Activated naive CD4-positive, alpha-beta T cell treated with Interleukin-2 at 50 U/mL for 16 hours (primary cell): Measurements from ENCODE around the gene CLNK.

Experiments used
- DNase-seq: peaks from one replicate; pipeline ENCODE4 v3.0.0-alpha.2; 2020

Gene CLNK

DNA sequence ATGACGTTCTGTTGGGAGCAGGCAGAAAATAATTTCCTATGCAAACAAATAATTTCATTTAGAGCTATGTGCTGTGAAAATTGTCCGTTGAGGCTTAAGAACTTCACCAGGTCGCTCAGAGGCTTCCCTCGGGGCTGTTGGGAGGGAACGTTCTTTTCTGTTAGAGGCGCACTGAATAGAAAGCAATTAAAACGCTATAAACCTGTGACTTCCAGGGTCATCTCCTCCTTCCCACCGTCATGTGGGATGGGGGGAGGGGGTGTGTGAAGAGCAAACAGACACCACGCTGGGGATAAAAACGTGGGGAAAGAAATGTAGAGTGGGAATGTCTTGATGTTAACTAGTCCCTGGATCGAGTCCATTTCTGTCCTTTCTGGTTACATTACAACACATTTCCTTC, 192.1 kb downstream of the CLNK start:
- no peak for DNase-seq

DNA sequence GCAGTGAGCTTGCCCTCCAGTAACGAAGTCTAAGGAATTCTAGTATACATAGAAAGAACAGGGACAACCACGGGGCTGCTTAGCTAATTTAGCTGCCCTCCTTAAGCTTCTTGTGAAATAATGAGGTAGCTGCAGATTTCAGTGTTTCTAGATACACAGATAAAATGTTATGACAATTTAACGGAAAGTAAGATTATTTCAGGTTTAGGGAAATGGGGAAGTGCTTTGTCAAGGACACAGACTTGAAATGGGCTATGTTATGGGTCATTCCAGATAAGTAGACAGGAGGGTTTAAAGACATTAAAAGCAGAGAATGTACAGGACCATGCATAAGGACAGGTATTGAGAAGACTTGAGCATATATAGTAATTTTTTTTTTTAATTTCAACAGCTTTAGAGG, 193.2 kb downstream of the CLNK start:
- DNase-seq = no peak

DNA sequence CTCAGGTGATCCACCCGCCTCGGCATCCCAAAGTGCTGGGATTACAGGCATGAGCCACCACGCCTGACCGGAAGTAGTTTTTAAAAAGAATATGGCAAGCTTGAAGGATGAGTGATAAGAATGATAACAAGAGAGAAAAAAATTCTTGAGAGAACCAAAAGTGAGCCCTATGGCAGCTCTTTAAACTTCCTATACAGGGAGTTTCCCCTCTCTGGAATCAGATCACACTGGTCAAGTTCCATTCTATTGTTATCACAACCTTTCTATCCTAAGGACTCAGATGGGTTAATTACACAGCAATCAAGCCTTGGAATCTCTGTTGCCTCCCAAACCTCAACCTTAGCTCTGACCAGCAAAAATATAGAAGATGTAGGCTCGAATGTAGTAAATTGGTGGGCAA, 193.6 kb downstream of the CLNK start:
- no peak for DNase-seq

DNA sequence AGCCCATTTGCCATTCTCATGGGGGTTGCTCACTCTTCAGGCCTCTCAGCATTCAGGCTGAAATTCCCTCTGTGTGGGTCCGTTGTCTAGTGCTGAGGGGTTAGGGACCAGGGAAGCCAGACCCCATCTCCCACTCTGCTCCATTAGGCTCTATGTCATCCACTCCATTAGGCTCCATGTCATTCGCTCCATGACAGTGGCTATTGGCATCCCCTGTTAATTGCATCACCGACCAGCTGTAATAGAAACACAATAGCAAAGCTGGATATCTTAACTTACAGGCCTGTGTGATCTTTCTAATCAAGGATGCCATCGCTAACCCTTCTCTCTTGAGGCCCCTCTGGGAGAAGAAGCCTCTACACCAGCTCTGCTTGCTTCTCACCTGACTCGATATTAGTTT, 201.7 kb downstream of the CLNK start:
- DNase-seq = no peak

DNA sequence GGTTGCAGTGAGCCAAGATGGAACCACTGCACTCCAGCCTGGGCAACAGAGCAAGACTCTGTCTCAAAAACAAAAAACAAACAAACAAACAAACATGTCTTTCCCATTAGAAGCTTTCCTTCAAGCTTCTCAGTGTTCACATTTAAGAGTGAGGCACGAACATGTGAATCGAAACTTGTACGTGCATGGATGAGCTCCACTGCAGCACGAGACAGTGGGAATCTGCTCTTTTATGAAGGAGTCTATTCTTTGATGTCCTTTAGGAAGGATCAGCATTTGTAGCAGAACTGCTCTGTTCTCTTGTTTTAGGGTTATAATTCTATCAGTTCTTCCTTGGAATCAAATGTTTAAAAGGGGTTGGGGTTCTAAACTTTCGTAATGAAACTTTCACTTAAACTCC, 204.0 kb downstream of the CLNK start:
- no peak for DNase-seq

DNA sequence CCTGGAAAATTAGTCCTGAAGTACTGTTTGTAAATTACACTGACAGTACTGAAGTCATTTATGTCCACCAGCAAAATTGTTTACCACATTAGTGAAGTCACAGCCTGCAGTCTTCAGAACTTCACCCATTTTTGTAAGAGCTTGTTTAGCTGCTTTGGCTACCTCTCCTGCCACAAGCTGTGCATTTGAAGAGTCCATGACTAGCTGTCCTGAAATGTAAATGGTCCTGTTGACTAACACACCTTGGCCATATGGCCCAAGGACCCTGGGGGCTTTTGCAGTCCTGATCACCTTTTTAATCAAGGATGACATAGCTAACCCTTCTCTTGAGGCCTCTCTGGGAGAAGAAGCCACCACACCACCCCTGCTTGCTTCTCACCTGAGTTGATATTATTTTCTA, 205.9 kb downstream of the CLNK start:
- DNase-seq = no peak

DNA sequence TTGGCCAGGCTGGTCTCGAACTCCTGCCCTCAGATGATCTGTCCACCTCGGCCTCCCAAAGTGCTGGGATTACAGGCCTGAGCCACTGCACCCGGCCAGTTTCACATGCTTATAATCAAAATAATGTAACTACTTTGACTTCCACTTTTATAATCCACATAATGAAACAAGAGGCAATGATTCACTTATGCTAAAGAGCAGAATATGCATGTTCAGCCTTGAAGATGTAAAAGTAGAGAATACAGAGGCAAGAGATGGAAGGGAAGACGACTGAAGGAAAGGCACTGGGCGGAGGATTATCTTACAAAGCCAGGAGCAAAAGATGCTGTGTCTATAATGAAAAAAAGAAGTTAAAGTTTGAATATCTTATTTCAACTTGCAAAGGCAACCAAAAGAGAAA, 214.1 kb downstream of the CLNK start:
- DNase-seq = no peak

DNA sequence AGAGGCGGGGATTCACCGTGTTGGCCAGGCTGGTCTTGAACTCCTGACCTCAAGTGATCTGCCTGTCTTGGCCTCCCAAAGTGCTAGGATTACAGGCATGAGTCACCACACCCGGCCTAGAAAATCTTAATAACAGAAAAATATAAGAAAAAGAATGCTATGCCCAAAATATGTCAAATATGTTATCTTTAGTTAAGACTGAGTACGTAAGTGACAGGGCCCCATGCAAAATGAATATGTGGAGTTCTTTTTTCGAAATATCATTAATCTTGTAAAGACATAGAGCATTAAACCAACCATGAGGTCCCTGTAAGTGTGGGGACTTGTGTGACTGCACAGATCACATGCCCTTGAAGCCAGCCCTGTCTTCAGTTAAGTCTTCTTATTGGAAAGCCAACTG, 218.4 kb downstream of the CLNK start:
- no peak for DNase-seq

DNA sequence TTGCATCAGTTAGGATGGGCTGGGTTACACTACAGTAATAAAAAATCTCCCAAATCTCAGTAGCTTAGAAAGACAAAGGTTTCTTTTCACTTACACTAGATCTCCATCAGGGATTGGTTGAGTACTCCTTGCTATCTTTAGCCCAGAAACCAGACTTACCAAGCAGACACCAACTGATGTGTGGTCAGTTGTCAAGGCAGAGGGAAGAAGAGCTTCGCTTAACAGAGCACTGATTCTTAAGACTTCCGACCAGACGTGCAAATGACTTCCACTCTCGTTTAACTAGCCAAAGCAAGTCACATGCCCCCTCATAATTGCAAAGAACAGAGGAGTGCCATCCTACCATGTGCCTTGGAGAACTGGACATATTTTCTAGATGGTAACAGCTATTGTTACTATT, 221.7 kb downstream of the CLNK start:
- DNase-seq = no peak

DNA sequence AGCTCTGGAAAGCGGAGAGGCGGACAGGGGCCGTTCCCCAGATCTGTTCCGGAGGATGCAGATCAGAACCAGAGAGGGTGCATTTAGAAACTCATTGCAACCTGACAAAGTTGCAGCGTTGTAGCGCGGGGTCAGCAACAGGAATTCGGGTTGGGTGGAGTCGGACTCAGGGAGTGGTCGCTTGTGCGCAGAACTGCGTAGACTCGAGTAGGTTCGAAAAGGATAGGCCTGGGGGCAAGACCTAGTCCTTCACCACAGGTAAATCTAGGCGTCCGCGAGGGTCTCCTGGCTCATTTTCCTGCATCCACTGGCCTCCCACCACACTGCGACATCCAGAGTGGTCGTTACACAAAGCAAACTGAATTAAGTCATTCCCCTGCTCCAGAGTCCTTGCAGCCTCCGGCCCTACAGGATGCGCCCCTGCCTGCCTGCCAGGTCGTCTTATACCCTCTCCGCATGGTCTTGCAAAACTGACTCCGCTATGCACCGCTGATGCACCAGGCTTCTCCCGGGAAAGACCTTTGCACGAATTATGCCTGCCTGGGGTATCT, 222.6 kb downstream of the CLNK start:
- DNase-seq = no peak

DNA sequence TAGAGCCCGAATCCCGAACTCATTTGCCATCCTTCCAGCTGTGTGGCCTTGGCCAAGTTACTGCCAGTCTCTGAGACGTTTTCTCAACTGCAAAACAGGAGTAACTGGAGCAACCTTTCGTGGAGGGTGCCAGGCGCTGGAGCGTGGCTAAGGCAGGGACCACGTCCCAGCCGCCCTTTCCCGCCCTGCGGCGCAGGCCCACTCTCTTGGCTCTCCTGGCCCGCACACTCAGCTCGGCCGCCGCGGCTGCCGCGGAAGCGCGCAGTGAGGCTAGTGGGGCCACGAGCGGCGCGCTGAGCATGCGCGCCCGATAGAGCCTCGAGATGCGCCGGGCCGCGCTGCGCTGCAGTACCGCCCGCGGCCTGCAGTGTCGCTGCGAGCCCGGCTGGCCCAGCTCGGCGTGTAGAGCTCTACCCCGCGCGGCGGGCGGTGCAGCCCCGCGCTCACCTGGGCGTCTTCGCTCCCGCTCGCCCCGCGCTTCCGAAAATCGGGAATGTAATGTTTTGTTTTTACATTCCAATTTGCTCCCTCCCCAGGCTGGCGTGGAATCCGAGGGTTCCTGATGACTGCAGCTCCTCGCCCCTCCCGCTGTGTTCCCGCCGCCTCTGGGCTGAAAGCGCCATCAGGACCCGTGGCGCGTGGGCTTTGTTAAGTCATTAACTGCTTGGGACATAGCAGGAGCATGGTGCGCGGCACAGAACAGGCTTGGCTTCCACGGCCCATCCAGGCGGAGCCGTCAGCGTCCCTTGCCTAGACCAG, 223.3 kb downstream of the CLNK start:
- DNase-seq = peak; percentile 77

DNA sequence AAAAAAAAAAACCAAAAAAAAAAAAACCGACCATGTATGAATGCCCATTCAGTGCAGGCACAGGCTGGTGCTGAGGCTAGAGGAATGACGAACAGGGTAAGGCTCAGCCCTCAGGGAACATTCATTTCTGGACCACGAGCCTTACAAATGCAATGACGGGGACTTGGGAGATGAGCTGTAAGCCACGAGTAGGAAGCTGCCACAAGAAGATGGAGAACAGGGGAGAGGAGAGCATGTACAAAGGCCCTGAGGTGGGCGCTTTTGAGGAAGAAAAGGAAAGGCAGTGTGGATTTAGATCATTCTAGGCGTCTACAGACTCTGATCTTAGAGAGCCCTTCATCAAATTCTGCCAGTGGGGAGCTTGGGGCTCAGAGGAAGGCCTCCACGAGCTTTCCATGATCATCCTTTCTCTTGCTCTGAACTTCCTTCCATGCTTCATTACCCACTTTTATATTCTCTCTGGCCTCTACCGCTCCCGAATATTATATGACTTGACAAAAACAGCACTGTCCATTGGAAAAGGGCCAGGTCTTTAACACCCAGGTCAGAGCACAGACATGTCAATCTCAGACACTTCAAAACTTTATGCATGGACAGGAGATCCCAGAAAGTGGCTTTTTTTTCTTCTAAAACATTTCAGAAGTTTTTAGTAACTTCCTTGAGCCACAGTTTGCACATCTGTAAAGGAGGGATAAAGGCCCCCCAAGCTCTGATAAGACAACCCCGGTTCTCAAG, 224.1 kb downstream of the CLNK start:
- DNase-seq = peak; percentile 32

DNA sequence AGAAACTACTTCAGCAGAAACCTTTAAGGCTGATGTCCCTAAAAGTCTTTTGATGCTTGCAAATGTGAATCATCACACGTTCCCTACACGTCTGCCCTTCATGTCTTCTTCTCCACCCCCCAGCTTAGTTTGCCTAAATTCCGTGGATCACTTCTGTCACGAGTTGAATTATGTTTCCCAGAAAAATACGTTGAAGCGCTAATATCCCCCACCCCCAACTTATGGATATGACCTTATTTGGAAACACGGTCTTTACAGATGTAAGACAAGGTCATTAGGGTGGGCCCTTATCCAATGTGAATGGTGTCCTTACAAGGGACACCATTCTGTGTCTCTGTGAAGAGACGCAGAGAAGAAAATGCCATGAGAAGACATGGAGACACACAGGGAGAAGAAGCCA, 225.3 kb downstream of the CLNK start:
- no peak for DNase-seq

DNA sequence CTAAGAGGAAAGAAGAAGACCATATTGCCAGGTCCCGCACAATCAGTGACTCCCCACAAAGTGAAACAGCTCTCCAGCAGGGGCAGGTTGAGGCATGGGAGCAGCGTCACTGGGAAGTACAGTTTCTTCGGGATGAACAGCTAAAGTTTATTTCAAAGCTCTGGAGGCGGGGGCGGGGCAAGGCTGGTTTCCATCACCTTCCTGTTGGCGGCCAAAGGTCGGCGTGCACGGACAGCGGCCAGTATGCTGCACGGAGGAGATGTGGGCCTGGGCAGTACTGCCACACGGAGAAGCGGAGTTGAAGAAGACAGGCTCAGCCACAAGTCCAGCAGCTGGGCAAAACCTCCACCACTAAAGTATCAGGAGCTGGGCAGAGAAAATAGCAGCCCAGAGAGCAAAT, 226.4 kb downstream of the CLNK start:
- DNase-seq = no peak

DNA sequence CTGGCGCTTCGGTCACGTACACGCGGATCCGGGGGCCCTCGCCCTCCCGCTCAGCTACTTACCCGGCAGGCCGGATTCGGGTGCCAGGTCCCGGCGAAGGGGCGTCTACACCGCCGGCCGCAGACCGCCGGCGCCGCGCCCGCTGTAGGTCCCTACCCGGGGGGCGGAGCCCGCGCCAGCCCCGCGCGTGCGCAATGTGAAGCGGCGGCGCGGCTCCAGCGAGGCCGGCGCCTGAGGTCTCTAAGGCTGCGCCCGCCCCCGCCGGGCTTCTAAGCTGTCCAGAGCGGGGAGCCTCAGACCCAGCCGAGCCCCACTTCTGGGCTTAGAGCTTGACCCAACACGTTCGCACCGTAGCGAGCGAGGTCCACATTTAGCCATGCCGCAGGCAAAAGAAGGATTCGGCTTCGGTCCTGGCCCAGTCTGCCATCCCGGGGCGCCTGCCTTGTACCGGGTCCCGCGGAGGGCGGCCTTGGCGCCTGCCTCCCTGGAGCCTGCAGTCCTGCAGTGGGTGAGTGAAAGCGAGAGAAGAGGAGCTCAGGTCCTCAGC, 227.2 kb downstream of the CLNK start, which contains the start of gene ZNF518B:
Gene ZNF518B (minus strand): TSS at position 172 of the 547 bp plus-strand sequence. CDS start 11,098 bp downstream, outside the sequence.
- DNase-seq = peak; percentile 79

DNA sequence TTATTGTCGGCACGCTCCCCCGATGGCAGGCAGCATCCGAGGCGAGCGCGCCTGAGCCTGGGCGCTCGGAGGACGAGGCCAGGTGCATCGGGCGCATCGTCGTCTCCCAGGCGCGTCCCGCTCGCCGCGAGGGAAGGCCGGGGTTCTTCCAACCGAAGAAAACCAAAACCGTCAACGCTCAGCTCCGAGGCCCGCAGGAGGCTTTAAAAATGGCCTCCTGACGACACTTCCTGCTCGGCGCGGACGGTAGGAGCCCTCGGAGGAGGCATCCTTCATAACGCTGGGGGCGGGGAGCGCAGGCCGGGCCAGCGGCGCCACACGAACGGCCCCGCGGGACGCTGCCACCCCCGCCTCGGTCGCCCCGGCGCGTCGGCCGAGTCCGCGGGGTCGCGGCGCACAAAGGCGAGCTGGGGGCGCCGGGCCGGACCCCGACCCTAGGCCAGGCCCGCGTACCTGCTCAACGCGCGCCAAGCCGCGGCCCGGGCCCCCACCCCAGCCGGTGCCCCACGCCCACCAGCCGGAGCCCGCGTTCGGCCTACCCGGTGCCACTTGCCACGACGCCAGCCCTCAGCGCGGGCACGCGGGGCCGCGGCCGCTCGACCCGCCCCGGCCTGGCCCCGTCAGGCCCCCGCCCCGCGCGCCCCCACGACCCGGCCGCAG, 227.8 kb downstream of the CLNK start:
- peak; percentile 65 for DNase-seq

DNA sequence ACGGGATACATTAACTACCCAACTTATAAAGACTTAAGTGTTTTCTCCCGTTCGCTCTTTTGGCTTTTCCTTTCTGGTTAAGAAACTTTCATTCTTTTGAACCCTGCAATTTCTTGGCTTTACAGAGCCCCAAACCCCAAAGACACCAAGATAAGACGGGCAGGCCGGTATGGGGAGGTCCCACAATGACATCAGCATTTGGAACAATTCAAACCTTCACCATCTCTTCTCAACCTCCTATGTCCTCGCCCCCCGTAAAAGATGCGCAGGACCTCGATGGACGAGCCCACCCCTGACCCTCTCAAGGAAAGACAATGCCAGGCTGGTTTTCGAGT, 228.3 kb downstream of the CLNK start:
- no peak for DNase-seq

DNA sequence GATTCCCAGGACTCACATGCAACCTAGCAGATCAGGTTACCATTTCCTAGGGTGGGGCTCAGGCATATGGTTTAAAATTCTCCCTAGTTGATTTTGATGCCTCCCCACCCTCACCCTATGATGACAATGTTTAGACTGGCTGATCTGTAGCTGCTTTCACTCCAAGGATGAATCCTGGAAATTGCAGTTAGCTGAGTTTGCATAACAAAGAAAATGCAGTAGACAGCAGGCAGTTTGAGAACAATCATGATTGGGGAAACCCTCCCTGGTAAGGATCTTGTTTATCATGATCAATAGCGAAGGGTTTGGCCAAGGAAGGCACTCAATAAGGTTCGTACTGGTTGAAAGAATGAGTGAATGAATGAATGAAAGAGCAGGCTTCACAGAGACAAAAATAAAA, 229.4 kb downstream of the CLNK start:
- DNase-seq = no peak

DNA sequence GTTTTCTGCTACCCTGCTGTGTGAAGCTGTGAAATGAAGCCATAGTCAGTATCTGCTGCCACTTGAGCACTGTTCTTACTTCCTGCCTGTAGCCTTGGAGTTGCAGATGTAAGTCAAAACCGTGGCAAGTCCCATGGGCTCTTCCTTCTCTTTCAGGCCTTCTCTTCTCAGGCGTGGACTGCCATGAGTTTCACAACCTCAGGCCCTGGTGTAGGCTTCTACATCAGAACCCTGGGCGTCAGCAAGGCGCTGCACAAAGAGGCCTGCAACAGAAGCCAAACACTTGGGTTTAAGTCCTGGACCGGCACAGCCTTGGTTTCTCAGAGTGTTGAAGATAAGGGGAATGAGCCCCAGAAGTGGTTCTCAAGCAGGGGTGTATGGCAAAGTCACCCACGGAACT, 229.8 kb downstream of the CLNK start:
- DNase-seq = no peak

DNA sequence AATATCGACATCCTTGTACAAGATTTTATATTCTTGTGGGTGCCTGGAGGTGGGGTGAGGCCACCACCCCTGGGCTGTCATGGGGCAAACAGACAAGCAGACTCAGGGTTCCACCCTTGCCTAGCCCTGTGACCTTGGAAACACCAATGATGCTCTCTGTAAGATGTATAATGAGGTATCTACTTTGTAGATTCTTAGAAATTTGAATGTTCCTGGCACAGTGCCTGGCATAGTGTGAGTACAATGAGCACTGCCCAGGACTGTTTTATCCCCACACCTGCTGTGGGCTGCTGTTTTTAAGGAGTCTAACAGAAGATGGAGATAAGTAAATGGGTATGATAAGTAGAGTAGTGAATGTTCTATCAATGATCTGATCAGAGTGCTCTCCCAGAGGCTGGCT, 230.4 kb downstream of the CLNK start:
- DNase-seq = no peak

DNA sequence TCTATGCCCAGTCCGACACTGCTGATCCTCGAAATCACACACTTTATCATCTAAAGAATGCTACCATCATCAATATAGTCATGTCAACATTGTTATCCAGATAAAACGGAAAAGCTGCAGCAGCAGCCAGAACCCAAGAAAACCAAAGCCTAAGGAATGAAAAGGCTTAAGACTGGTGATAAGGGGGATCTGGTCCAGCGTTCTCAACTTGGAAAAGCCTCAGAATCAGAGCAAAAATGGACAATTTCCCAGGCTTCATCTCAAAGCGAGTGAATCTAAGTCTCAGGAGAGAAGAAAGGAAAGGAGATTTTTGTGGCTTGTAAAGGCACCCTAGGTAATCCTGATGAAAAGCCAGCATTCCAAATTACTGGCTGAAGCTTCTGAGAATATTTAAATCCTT, 235.6 kb downstream of the CLNK start:
- no peak for DNase-seq

DNA sequence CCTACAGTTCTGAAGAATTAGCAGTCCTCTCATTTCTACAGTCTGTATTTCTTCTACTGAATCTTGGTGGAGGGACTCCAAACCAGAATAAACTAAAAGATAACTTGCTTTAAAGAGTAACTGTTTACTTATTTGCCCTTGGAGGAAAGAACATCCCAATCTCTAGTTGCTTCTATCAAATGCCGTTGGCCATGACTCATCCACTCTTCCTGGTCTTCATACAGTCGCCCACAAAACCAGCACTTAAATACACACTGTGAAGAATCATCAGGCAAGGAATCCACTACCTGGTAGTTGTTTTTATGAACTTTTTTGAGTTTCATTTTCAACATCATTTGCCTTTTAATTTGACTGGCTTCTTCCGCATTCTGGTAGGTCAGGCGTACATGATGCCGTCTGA, 241.6 kb downstream of the CLNK start:
- no peak for DNase-seq

DNA sequence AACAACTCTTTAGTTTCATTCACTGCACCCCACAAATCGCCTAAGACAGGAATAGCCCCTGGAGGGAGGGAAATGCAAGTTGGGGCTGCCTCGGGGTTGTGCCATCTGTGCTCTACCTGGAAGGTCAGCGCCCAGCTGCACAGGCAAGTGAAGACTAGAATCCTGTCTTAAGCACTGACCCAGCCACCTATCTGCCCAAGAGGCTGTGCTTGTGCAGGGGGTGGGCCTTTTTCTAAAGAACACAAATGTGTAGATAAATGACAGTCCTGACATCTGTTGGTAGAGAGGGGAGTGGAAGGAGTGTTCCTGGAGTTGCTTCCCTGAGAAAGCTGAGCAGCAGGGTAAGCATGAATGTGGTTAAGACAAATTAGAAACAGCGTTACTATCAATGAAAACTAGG, 243.1 kb downstream of the CLNK start:
- no peak for DNase-seq

DNA sequence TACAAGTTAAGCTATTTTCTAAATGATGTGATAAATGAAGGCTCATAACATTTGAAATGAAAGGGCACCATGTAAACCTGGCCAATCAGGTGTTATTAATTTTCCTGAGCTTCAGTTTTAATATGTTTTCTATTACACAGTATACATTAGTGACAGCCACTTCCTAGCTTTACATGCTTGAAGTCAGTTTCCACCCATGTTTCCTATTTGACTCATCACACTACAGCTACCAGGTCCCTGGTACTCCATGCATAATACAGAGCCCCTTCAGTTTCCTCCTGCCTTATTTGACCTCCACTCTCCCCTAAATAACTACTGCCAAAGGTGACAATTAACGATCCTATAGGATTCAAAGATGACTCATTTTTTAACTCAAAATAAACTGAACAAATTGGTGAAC, 245.6 kb downstream of the CLNK start:
- DNase-seq = no peak
